GM23338 (cell line): Measurements from ENCODE around the gene OR51T1. TPM values are rescaled to one million over a fixed set of nuclear protein-coding genes. Genes with fewer than 3 reads are reported as not detected.

ENCODE experiments used
- ATAC-seq: fragments of 200-7000 bp; cut with Tn5 transposase; 3 replicates; pipeline ENCODE4 v1.9.1; 2020
- DNase-seq: peaks from one replicate; pipeline ENCODE4 v3.0.0-alpha.2; 2015; ENCODE audit warnings: low spot score
- H2AFZ ChIP-seq: fragments of 200-600 bp; sonication (generic); 2 replicates; pipeline ENCODE4 v1.8.0; 2016; ENCODE audit warnings: antibody characterized with exemption, mild to moderate bottlenecking, moderate library complexity
- H3F3A ChIP-seq: fragments of 200-600 bp; sonication (generic); replicated peaks from 2 replicates; pipeline ENCODE4 v1.8.0; 2017; ENCODE audit warnings: antibody characterized with exemption, mixed run types, low read depth
- H3K27ac ChIP-seq: fragments of 200-600 bp; sonication (generic); 2 replicates; pipeline ENCODE4 v1.6.1; 2016; ENCODE audit warnings: low read depth
- H3K27me3 ChIP-seq: fragments of 200-600 bp; sonication (generic); 2 replicates; pipeline ENCODE4 v1.8.0; 2016; ENCODE audit warnings: mild to moderate bottlenecking, mixed run types, moderate library complexity; ENCODE audit not compliant: insufficient read depth
- H3K36me3 ChIP-seq: fragments of 200-600 bp; sonication (generic); 2 replicates; pipeline ENCODE4 v1.8.0; 2016; ENCODE audit warnings: mild to moderate bottlenecking; ENCODE audit not compliant: insufficient read depth
- H3K4me1 ChIP-seq: fragments of 200-600 bp; sonication (generic); 2 replicates; pipeline ENCODE4 v1.8.0; 2016; ENCODE audit warnings: mild to moderate bottlenecking, moderate library complexity; ENCODE audit not compliant: insufficient read depth
- H3K4me2 ChIP-seq: fragments of 200-600 bp; sonication (generic); 2 replicates; pipeline ENCODE4 v1.7.1; 2017; ENCODE audit warnings: mixed run types
- H3K4me3 ChIP-seq: fragments of 200-600 bp; sonication (generic); 2 replicates; pipeline ENCODE4 v1.6.1; 2016; ENCODE audit warnings: mixed run types
- H3K79me2 ChIP-seq: fragments of 200-600 bp; sonication (generic); replicated peaks from 2 replicates; pipeline ENCODE4 v1.8.0; 2017; ENCODE audit warnings: mild to moderate bottlenecking; ENCODE audit not compliant: insufficient read depth
- H3K9me2 ChIP-seq: fragments of 200-600 bp; sonication (generic); 2 replicates; pipeline ENCODE4 v1.8.0; 2017; ENCODE audit not compliant: insufficient read depth
- H4K20me1 ChIP-seq: fragments of 200-600 bp; sonication (generic); replicated peaks from 2 replicates; pipeline ENCODE4 v1.8.0; 2017; ENCODE audit warnings: mild to moderate bottlenecking; ENCODE audit not compliant: insufficient read depth
- H3K27ac Mint-ChIP-seq: 2 replicates; pipeline ENCODE4 v1.8.0; 2020; ENCODE audit warnings: inconsistent platforms, mild to moderate bottlenecking, moderate library complexity, mixed read lengths
- H3K27me3 Mint-ChIP-seq: 3 replicates; pipeline ENCODE4 v1.8.0; 2022; ENCODE audit warnings: low read depth, mild to moderate bottlenecking, moderate library complexity, mixed read lengths, inconsistent platforms; ENCODE audit not compliant: insufficient read depth, poor library complexity
- H3K36me3 Mint-ChIP-seq: 3 replicates; pipeline ENCODE4 v1.8.0; 2021; ENCODE audit warnings: low read depth, mild to moderate bottlenecking, inconsistent platforms, moderate library complexity, mixed read lengths
- H3K4me1 Mint-ChIP-seq: 3 replicates; pipeline ENCODE4 v1.8.0; 2020; ENCODE audit warnings: mild to moderate bottlenecking, inconsistent platforms, mixed read lengths
- H3K4me3 Mint-ChIP-seq: 3 replicates; pipeline ENCODE4 v1.8.0; 2021; ENCODE audit warnings: moderate library complexity, mild to moderate bottlenecking, inconsistent platforms, mixed read lengths
- H3K9me3 Mint-ChIP-seq: 3 replicates; pipeline ENCODE4 v1.8.0; 2020; ENCODE audit warnings: moderate library complexity, mild to moderate bottlenecking, inconsistent platforms, mixed read lengths
- CREB1 ChIP-seq: fragments of 250-450 bp; sonication (Bioruptor Pico); IDR thresholded peaks from 2 replicates; pipeline ENCODE4 v1.5.0; 2020; ENCODE audit warnings: low read depth, mild to moderate bottlenecking, moderate library complexity
- EZH2phosphoT487 ChIP-seq: fragments of 200-600 bp; sonication (generic); IDR thresholded peaks from one replicate; pipeline ENCODE4 v1.8.1; 2018; ENCODE audit warnings: antibody characterized with exemption; ENCODE audit not compliant: unreplicated experiment
- JUNB ChIP-seq: IDR thresholded peaks from one replicate; pipeline ENCODE4 v1.6.1; 2016; ENCODE audit warnings: antibody characterized with exemption; ENCODE audit not compliant: unreplicated experiment
- NANOG ChIP-seq: IDR thresholded peaks from 2 replicates; pipeline ENCODE4 v1.6.1; 2016; ENCODE audit warnings: antibody characterized with exemption, borderline replicate concordance
- polyA plus RNA-seq: library from polyadenylated mRNA; unstranded; fragments of >200 nt; fragmentation: Nextera tagmentation; extraction: Ambion mirVana; gene quantifications from 2 replicates; pipeline ENCODE4 v1.2.1, GENCODE V29; 2016
- total RNA-seq: library from RNA; depleted of rRNA; stranded (reverse); fragments of >200 nt; shearing (Covaris generic); gene quantifications from 2 replicates; pipeline ENCODE4 v1.2.3, GENCODE V29; 2014
- TF ChIP-seq, protein P1 (sequence below): IDR thresholded peaks from 2 replicates; pipeline ENCODE4 v1.6.1; 2016; ENCODE audit warnings: antibody characterized with exemption
- TF ChIP-seq, protein P2 (sequence below): fragments of 250-450 bp; sonication (Bioruptor Pico); IDR thresholded peaks from 2 replicates; pipeline ENCODE4 v1.5.0; 2020; ENCODE audit warnings: mild to moderate bottlenecking, moderate library complexity

Gene OR51T1
- total and polyA plus RNA-seq, 2 experiments from 2014 or later, result not detected

DNA sequence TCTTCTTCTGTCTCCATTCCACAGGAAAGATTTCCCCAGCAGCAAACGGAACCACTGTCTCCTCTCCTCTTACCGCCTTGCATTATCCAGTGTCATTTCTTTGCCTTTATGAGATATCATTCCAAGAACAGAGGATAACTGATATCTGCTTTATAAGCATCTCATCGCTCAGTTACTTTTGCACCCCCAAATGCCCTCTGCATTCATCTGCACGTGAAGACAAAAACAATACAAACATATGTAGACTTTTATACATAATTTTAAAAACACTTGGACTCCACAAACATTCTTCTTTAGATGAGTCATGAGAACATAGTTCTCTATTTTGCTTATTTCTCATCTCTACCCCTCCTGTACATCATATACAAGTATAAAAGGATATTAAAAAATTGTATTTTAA lies 512 bp upstream of the OR51T1 start:
- Histone ChIP-seq H3K4me2 (no peak overlapping the region), H3K4me1 (no peaks in the 10 kb centered on the region), H3F3A (no peaks in the 10 kb centered on the region), H2AFZ (no peak overlapping the region), H3K4me3 (no peak overlapping the region), H3K79me2 (no peaks in the 10 kb centered on the region), H3K36me3 (no peaks in the 10 kb centered on the region), H3K9me2 (no peaks in the 10 kb centered on the region), H4K20me1 (no peaks in the 10 kb centered on the region), H3K27ac (no peak overlapping the region), H3K27me3 (no peaks in the 10 kb centered on the region)
- H3K4me3 Mint-ChIP-seq, result no peak overlapping the region
- TF ChIP-seq, protein P1, sequence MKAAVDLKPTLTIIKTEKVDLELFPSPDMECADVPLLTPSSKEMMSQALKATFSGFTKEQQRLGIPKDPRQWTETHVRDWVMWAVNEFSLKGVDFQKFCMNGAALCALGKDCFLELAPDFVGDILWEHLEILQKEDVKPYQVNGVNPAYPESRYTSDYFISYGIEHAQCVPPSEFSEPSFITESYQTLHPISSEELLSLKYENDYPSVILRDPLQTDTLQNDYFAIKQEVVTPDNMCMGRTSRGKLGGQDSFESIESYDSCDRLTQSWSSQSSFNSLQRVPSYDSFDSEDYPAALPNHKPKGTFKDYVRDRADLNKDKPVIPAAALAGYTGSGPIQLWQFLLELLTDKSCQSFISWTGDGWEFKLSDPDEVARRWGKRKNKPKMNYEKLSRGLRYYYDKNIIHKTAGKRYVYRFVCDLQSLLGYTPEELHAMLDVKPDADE, result no peak
- TF ChIP-seq CREB1 (CRISPR knock-in tag) (no peak), JUNB (no peak), EZH2phosphoT487 (no peak), NANOG (no peak)
- TF ChIP-seq, protein P2, sequence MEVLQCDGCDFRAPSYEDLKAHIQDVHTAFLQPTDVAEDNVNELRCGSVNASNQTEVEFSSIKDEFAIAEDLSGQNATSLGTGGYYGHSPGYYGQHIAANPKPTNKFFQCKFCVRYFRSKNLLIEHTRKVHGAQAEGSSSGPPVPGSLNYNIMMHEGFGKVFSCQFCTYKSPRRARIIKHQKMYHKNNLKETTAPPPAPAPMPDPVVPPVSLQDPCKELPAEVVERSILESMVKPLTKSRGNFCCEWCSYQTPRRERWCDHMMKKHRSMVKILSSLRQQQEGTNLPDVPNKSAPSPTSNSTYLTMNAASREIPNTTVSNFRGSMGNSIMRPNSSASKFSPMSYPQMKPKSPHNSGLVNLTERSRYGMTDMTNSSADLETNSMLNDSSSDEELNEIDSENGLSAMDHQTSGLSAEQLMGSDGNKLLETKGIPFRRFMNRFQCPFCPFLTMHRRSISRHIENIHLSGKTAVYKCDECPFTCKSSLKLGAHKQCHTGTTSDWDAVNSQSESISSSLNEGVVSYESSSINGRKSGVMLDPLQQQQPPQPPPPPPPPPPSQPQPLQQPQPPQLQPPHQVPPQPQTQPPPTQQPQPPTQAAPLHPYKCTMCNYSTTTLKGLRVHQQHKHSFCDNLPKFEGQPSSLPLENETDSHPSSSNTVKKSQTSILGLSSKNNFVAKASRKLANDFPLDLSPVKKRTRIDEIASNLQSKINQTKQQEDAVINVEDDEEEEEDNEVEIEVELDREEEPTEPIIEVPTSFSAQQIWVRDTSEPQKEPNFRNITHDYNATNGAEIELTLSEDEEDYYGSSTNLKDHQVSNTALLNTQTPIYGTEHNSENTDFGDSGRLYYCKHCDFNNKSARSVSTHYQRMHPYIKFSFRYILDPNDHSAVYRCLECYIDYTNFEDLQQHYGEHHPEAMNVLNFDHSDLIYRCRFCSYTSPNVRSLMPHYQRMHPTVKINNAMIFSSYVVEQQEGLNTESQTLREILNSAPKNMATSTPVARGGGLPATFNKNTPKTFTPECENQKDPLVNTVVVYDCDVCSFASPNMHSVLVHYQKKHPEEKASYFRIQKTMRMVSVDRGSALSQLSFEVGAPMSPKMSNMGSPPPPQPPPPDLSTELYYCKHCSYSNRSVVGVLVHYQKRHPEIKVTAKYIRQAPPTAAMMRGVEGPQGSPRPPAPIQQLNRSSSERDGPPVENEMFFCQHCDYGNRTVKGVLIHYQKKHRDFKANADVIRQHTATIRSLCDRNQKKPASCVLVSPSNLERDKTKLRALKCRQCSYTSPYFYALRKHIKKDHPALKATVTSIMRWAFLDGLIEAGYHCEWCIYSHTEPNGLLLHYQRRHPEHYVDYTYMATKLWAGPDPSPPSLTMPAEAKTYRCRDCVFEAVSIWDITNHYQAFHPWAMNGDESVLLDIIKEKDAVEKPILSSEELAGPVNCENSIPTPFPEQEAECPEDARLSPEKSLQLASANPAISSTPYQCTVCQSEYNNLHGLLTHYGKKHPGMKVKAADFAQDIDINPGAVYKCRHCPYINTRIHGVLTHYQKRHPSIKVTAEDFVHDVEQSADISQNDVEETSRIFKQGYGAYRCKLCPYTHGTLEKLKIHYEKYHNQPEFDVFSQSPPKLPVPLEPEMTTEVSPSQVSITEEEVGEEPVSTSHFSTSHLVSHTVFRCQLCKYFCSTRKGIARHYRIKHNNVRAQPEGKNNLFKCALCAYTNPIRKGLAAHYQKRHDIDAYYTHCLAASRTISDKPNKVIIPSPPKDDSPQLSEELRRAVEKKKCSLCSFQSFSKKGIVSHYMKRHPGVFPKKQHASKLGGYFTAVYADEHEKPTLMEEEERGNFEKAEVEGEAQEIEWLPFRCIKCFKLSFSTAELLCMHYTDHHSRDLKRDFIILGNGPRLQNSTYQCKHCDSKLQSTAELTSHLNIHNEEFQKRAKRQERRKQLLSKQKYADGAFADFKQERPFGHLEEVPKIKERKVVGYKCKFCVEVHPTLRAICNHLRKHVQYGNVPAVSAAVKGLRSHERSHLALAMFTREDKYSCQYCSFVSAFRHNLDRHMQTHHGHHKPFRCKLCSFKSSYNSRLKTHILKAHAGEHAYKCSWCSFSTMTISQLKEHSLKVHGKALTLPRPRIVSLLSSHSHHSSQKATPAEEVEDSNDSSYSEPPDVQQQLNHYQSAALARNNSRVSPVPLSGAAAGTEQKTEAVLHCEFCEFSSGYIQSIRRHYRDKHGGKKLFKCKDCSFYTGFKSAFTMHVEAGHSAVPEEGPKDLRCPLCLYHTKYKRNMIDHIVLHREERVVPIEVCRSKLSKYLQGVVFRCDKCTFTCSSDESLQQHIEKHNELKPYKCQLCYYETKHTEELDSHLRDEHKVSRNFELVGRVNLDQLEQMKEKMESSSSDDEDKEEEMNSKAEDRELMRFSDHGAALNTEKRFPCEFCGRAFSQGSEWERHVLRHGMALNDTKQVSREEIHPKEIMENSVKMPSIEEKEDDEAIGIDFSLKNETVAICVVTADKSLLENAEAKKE (CRISPR knock-in tag), result no peak
- no peak for ATAC-seq
- H3K4me1 Mint-ChIP-seq, result 0 out of 3 replicates have a peak, but pooled peaks cover 3% of the 10 kb centered on the region
- H3K27ac Mint-ChIP-seq, result no peak overlapping the region
- peaks cover 3% of the 10 kb centered on the region for H3K27me3 Mint-ChIP-seq
- no peaks in the 10 kb centered on the region for H3K9me3 Mint-ChIP-seq
- H3K36me3 Mint-ChIP-seq, result no peaks in the 10 kb centered on the region
- DNase-seq, result no peak
